VCaP (cell line): ENCODE data around the gene CSTF1.

Experiments used
- H3K27ac ChIP-seq: fragments of 450-650 bp; 2 replicates; pipeline ENCODE4 v1.5.1; 2017
- CTCF ChIP-seq: fragments of 450-650 bp; conservative IDR thresholded peaks from 2 replicates; pipeline ENCODE4 v1.5.1; 2017; ENCODE audit warnings: mild to moderate bottlenecking, moderate library complexity

CSTF1 gene

GRCh38 chr20:56350842-56351241 is 41.6 kb upstream of the CSTF1 start:
- TF ChIP-seq CTCF: no peak
- H3K27ac ChIP-seq: peak overlapping the region; percentile 98; the same call in 1 of the 2 replicates

GRCh38 chr20:56352345-56353055 is 39.9 kb upstream of the CSTF1 start:
- H3K27ac ChIP-seq: no peak overlapping the region
- no peak for TF ChIP-seq CTCF

- no peak overlapping the region for H3K27ac ChIP-seq
Measured at GRCh38 chr20:56353356-56353755, 39.1 kb upstream of the CSTF1 start.

GRCh38 chr20:56358070-56358469 is 34.4 kb upstream of the CSTF1 start:
- H3K27ac ChIP-seq: peak overlapping the region; percentile 88
- no peak for TF ChIP-seq CTCF

More at GRCh38 chr20:56353356-56353755, 39.1 kb upstream of the CSTF1 start:
- no peak for TF ChIP-seq CTCF

GRCh38 chr20:56358600-56359211 is 33.7 kb upstream of the CSTF1 start, which contains the start of gene FAM210B:
Gene FAM210B, plus strand, starts transcription at chr20:56358974. Its CDS starts 32 bp downstream, at chr20:56359006.
- peak within 1 kb of the TSS; percentile 88 for H3K27ac ChIP-seq
- no peak for TF ChIP-seq CTCF

GRCh38 chr20:56359212-56360132 is 33.0 kb upstream of the CSTF1 start:
- H3K27ac ChIP-seq: peak overlapping the region; percentile 88
- TF ChIP-seq CTCF: no peak
